ENCODE measurements around the gene ATG4D. TPM values are rescaled to one million over a fixed set of nuclear protein-coding genes. Genes with fewer than 3 reads are reported as not detected.
A peak's percentile ranks its signal among the peaks of the same experiment; 100 is the strongest.

Gene ATG4D
- total and polyA plus RNA-seq, 10 of the 15 experiments (the other 5 are each of a cell fraction or from before 2014, with no cell fraction given) = 0.39 to 28.7 (median 13.4) TPM

DNA sequence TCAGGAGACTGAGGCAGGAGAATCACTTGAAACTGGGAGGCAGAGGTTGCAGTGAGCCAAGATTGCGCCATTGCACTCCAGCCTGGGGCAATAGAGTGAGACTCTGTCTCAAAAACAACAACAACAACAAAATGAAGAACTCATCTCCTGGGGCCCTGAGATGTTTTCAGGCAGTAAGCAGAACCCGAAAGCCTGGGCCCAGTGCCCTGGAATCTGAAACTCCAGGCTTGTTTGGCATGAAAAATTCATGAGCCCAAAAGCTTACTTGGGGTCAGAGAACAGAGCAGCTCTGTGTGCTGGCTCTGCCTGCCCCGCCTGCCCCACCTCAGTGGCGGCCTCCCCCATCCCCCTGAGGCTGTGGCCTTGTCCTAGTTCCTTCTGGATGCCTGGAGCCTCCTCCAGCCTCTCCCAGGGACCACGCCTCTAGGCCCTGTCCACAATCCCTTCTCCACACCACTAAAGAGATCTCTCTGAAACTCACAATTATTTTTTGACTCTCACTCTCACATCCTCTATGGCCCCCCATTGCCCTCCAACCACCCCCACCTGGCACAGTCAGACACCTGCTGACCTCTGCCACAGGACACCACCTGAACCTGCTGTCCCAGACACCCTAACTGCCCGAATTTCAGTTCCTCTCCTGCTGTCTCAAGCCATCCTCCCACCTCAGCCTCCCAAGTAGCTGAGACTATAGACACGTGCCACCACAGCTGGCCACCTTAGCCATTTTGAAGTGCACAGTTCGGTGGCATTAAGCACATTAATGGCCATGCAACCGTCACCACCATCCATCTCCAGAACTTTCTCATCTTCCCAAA is 50.3 kb downstream of the ATG4D start:
- ChIA-PET SMC1A (ENCODE audit: uncharacterized antibody, unreplicated experiment) (interaction anchor here (0.7 to 3.7 kb wide), 5 partner anchors 11 to 51 kb away, joined by 3 to 34 read pairs (median 16); partner anchors contain the start of gene KRI1), RAD21 (ENCODE audit: unreplicated experiment) (interaction anchor here (1.0 to 4.1 kb wide), 7 partner anchors 8 to 324 kb away, joined by 4 to 32 read pairs (median 7); partner anchors contain the start of genes ICAM1 and QTRT1), POLR2A (interaction anchor here (0.9 to 3.9 kb wide), 4 partner anchors 10 to 51 kb away, joined by 3 to 43 read pairs (median 4); no protein-coding TSS in a partner anchor), CTCF (interaction anchor here (1.0 to 5.3 kb wide), 5 partner anchors 9 to 105 kb away, joined by 3 to 38 read pairs (median 4); no protein-coding TSS in a partner anchor)
- ATAC-seq (peak; percentile 84), FAIRE-seq (peak; percentile 84), DNase-seq (ENCODE audit: low read depth, low spot score) (peak; percentile 72)
- H3K27ac ChIP-seq (ENCODE audit: control insufficient read depth, insufficient read depth) = no peak overlapping the region
- no peaks in the 10 kb centered on the region for H3K27me3 ChIP-seq (replicated peaks in 1 of 2; ENCODE audit: control insufficient read depth in 2 of 2, insufficient read depth in 2 of 2, low read length in 1 of 2)
- no peak overlapping the region for H3K9ac ChIP-seq (ENCODE audit: control insufficient read depth, insufficient read depth, low read length)
- no peaks in the 10 kb centered on the region for H3K36me3 ChIP-seq (ENCODE audit: control insufficient read depth in 2 of 2, insufficient read depth in 2 of 2, low read length in 1 of 2)
- no peaks in the 10 kb centered on the region for H4K20me1 ChIP-seq (ENCODE audit: control insufficient read depth, insufficient read depth)
- H3K9me3 ChIP-seq (replicated peaks; ENCODE audit: control insufficient read depth, insufficient read depth, low read length) = no peaks in the 10 kb centered on the region
- H3K4me1 ChIP-seq (ENCODE audit: control insufficient read depth, insufficient read depth, low read length) = peaks cover 33% of the 10 kb centered on the region
- no peak overlapping the region for H3K4me3 ChIP-seq
- in situ Hi-C loops (cut with MboI) = no loop called here
- intact Hi-C loops (cut with micrococcal nuclease; ENCODE audit: unreplicated experiment) = no loop called here
- no TSS peak for BruUV-seq (replicated peaks)
- H3K79me2 ChIP-seq (ENCODE audit: control insufficient read depth, insufficient read depth, low read length) = no peaks in the 10 kb centered on the region
- 47% methylated on average over 9 of the region's 9 CpGs for WGBS (ENCODE audit: insufficient coverage, insufficient replicate concordance, low lambda C conversion rate, missing lambda C conversion rate)
- peak overlapping the region; percentile 16; the same call in 1 of the 2 replicates for H2AFZ ChIP-seq (ENCODE audit: control insufficient read depth, low read depth, low read length)
- H3K4me2 ChIP-seq (ENCODE audit: control insufficient read depth, insufficient read depth) = peak overlapping the region; percentile 21; the same call in 1 of the 2 replicates
- TF ChIP-seq EGR1 (IDR thresholded peaks at IDR 0.05; ENCODE audit: borderline replicate concordance in 1 of 2, low read depth in 2 of 2, low read length in 2 of 2) = peak in 1 of 2 experiments; percentile 18; a peak in 1 of 3 replicates
- TF ChIP-seq ATF7 (IDR thresholded peaks at IDR 0.05; ENCODE audit: low read depth) = peak; percentile 35; the same call in 1 of the 2 replicates
- TF ChIP-seq LARP7 (IDR thresholded peaks at IDR 0.05) = no peak
- TF ChIP-seq CHD2 (IDR thresholded peaks at IDR 0.05; ENCODE audit: borderline replicate concordance, low read depth, low read length) = peak; percentile 10; the same call in 1 of the 2 replicates
- no peak for TF ChIP-seq SREBF1 (IDR thresholded peaks at IDR 0.05; ENCODE audit: low read length)
- no peak for TF ChIP-seq SUZ12 (IDR thresholded peaks at IDR 0.05; ENCODE audit: unreplicated experiment)
- TF ChIP-seq YY1 (IDR thresholded peaks at IDR 0.05; ENCODE audit: low read depth, low read length) = peak; percentile 71
- TF ChIP-seq, protein P1, sequence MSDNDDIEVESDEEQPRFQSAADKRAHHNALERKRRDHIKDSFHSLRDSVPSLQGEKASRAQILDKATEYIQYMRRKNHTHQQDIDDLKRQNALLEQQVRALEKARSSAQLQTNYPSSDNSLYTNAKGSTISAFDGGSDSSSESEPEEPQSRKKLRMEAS (IDR thresholded peaks at IDR 0.05; ENCODE audit: low read depth, low read length) = peak; percentile 68; the same call in 1 of the 2 replicates
- peak; percentile 75; the same call in 1 of the 2 replicates for TF ChIP-seq GATAD2B (conservative IDR thresholded peaks at IDR 0.05; ENCODE audit: low read depth)
- peak; percentile 84 for TF ChIP-seq IKZF1 (conservative IDR thresholded peaks at IDR 0.05)
- peak; percentile 83 for TF ChIP-seq MTA2 (IDR thresholded peaks at IDR 0.05; ENCODE audit: low read depth)
- peak; percentile 91 to 94 for TF ChIP-seq BHLHE40 (IDR thresholded peaks at IDR 0.05; ENCODE audit: borderline replicate concordance in 1 of 2, low read depth in 2 of 2, low read length in 1 of 2)
- 0 out of 2 replicates have a peak, but pooled peaks have one; percentile 38 for TF ChIP-seq MLLT1 (IDR thresholded peaks at IDR 0.05)
- TF ChIP-seq, protein P2, sequence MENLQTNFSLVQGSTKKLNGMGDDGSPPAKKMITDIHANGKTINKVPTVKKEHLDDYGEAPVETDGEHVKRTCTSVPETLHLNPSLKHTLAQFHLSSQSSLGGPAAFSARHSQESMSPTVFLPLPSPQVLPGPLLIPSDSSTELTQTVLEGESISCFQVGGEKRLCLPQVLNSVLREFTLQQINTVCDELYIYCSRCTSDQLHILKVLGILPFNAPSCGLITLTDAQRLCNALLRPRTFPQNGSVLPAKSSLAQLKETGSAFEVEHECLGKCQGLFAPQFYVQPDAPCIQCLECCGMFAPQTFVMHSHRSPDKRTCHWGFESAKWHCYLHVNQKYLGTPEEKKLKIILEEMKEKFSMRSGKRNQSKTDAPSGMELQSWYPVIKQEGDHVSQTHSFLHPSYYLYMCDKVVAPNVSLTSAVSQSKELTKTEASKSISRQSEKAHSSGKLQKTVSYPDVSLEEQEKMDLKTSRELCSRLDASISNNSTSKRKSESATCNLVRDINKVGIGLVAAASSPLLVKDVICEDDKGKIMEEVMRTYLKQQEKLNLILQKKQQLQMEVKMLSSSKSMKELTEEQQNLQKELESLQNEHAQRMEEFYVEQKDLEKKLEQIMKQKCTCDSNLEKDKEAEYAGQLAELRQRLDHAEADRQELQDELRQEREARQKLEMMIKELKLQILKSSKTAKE (IDR thresholded peaks at IDR 0.05; ENCODE audit: low read depth, poor library complexity, severe bottlenecking) = peak; percentile 88
- TF ChIP-seq HDGF (IDR thresholded peaks at IDR 0.05) = peak; percentile 65; the same call in 1 of the 2 replicates
- TF ChIP-seq NBN (IDR thresholded peaks at IDR 0.05) = peak; percentile 87; the same call in 1 of the 2 replicates
- TF ChIP-seq SMARCA5 (IDR thresholded peaks at IDR 0.05) = 0 out of 2 replicates have a peak, but pooled peaks have one; percentile 48
- peak; percentile 74 for TF ChIP-seq RAD51 (IDR thresholded peaks at IDR 0.05)
- peak; percentile 89 for TF ChIP-seq IKZF2 (IDR thresholded peaks at IDR 0.05)
- TF ChIP-seq EP300 (IDR thresholded peaks at IDR 0.05; ENCODE audit: borderline replicate concordance in 1 of 2, control insufficient read depth in 1 of 2, low read depth in 2 of 2, low read length in 2 of 2) = peak; percentile 38 to 41; a peak in 1 of 4 replicates

Data from GM12878 (cell line).